CD4-positive, CD25-positive, alpha-beta regulatory T cell (primary cell): Measurements from ENCODE around the gene HCFC1. TPM values are rescaled to one million over a fixed set of nuclear protein-coding genes. Genes with fewer than 3 reads are reported as not detected.

Experiments used
- ATAC-seq, 2 donors: fragments of 150-1000 bp; cut with Tn5 transposase; one replicate each; pipeline ENCODE4 v1.10.0; 2021; ENCODE audit warnings: low read depth in 2 of 2, moderate number of reproducible peaks in 2 of 2, moderate library complexity in 1 of 2
- DNase-seq, 3 donors: peaks; one replicate each; pipeline versions ENCODE4 v3.0.0 to v3.0.0-alpha.2; 2012 to 2022; ENCODE audit warnings: mixed read lengths in 1 of 3
- H3K27ac ChIP-seq: one replicate; pipeline ENCODE4 v1.7.0; 2013; ENCODE audit warnings: mild to moderate bottlenecking, low read length; ENCODE audit not compliant: insufficient read depth, poor library complexity, severe bottlenecking
- H3K27me3 ChIP-seq: one replicate; pipeline ENCODE4 v1.7.0; 2013; ENCODE audit warnings: low read length; ENCODE audit not compliant: control insufficient read depth, insufficient read depth
- H3K36me3 ChIP-seq: one replicate; pipeline ENCODE4 v1.7.0; 2013; ENCODE audit warnings: mild to moderate bottlenecking, low read length, moderate library complexity; ENCODE audit not compliant: control insufficient read depth, insufficient read depth
- H3K4me1 ChIP-seq: 2 replicates; pipeline ENCODE4 v1.7.0; 2013; ENCODE audit warnings: mild to moderate bottlenecking, low read length; ENCODE audit not compliant: insufficient read depth, control insufficient read depth, poor library complexity, severe bottlenecking
- H3K4me3 ChIP-seq: one replicate; pipeline ENCODE4 v1.7.0; 2013; ENCODE audit warnings: low read depth, mild to moderate bottlenecking, low read length, moderate library complexity
- H3K9me3 ChIP-seq, 2 experiments: 1 replicate in 1 of 2; 2 replicates in 1 of 2; pipeline ENCODE4 v1.7.0; 2013; ENCODE audit warnings: low read length in 2 of 2, mild to moderate bottlenecking in 1 of 2, moderate library complexity in 1 of 2; ENCODE audit not compliant: control insufficient read depth in 2 of 2
- H3K27ac Mint-ChIP-seq, 3 donors: one replicate each; pipeline ENCODE4 v1.8.0; 2020 to 2022; ENCODE audit warnings: mild to moderate bottlenecking in 3 of 3, mixed read lengths in 3 of 3, moderate library complexity in 2 of 3
- H3K27me3 Mint-ChIP-seq: one replicate; pipeline ENCODE4 v1.8.0; 2022; ENCODE audit warnings: mild to moderate bottlenecking, mixed read lengths
- H3K36me3 Mint-ChIP-seq: one replicate; pipeline ENCODE4 v1.8.0; 2020; ENCODE audit warnings: mixed read lengths
- H3K4me1 Mint-ChIP-seq, 4 donors: one replicate each; pipeline ENCODE4 v1.8.0; 2020 to 2022; ENCODE audit warnings: mixed read lengths in 4 of 4, mild to moderate bottlenecking in 1 of 4
- H3K4me3 Mint-ChIP-seq, 4 donors: one replicate each; pipeline ENCODE4 v1.8.0; 2020 to 2022; ENCODE audit warnings: mild to moderate bottlenecking in 4 of 4, mixed read lengths in 4 of 4, moderate library complexity in 3 of 4
- H3K9me3 Mint-ChIP-seq, 7 donors: one replicate each; pipeline ENCODE4 v1.8.0; 2020 to 2022; ENCODE audit warnings: mixed read lengths in 7 of 7, mild to moderate bottlenecking in 3 of 7, moderate library complexity in 2 of 7
- polyA plus RNA-seq, 4 donors: library from polyadenylated mRNA; unstranded; fragments of 300-500 nt; fragmentation: Illumina TruSeq; gene quantifications; one replicate each; pipeline ENCODE4 v1.2.3, GENCODE V29; 2021
- total RNA-seq: library from RNA; stranded (reverse); gene quantifications from one replicate; pipeline ENCODE4 v1.2.3, GENCODE V29; 2022

HCFC1 gene
- total and polyA plus RNA-seq, 5 donors from 2014 or later = 3.0 to 71.6 (median 3.8) TPM

GRCh38 chrX:153965406-153965805 lies 6.2 kb downstream of the HCFC1 start:
- Histone ChIP-seq H3K36me3 (peaks cover 35% of the 10 kb centered on the region), H3K27me3 (no peaks in the 10 kb centered on the region), H3K9me3 (no peaks in the 10 kb centered on the region), H3K27ac (no peak overlapping the region), H3K4me3 (no peak overlapping the region), H3K4me1 (peaks cover 42% of the 10 kb centered on the region)
- H3K9me3 Mint-ChIP-seq = peaks cover 0 to 1% (median 0%) of the 10 kb centered on the region in 7 donors
- ATAC-seq (no peak), DNase-seq (no peak)
- peaks cover 0 to 51% (median 12%) of the 10 kb centered on the region in 4 donors for H3K4me1 Mint-ChIP-seq
- peaks cover 18% of the 10 kb centered on the region for H3K36me3 Mint-ChIP-seq
- H3K4me3 Mint-ChIP-seq = peak overlapping the region in 3 of 4 donors; percentile 15 to 65 (median 48)
- no peaks in the 10 kb centered on the region for H3K27me3 Mint-ChIP-seq
- H3K27ac Mint-ChIP-seq = peak overlapping the region in 2 of 3 donors; percentile 62 to 87

GRCh38 chrX:153964105-153964504 lies 7.5 kb downstream of the HCFC1 start:
- DNase-seq = no peak
- Mint-ChIP-seq H3K27me3 (no peaks in the 10 kb centered on the region), H3K4me3 (peak overlapping the region in 1 of 4 donors; percentile 19), H3K9me3 (peaks cover 0 to 1% (median 0%) of the 10 kb centered on the region in 7 donors), H3K4me1 (peaks cover 0 to 45% (median 12%) of the 10 kb centered on the region in 4 donors), H3K27ac (no peak overlapping the region), H3K36me3 (peaks cover 16% of the 10 kb centered on the region)
- H3K36me3 ChIP-seq = peaks cover 46% of the 10 kb centered on the region
- H3K27me3 ChIP-seq = no peaks in the 10 kb centered on the region
- no peak overlapping the region for H3K27ac ChIP-seq
- H3K4me3 ChIP-seq = no peak overlapping the region
- peaks cover 35% of the 10 kb centered on the region for H3K4me1 ChIP-seq
- no peaks in the 10 kb centered on the region for H3K9me3 ChIP-seq
- no peak for ATAC-seq

GRCh38 chrX:153963546-153963945 lies 8.1 kb downstream of the HCFC1 start:
- H3K4me1 Mint-ChIP-seq = peaks cover 0 to 41% (median 12%) of the 10 kb centered on the region in 4 donors
- H3K4me3 Mint-ChIP-seq = no peak overlapping the region
- H3K27me3 Mint-ChIP-seq = no peaks in the 10 kb centered on the region
- H3K27ac Mint-ChIP-seq = no peak overlapping the region
- Histone ChIP-seq H3K27ac (no peak overlapping the region), H3K27me3 (no peaks in the 10 kb centered on the region), H3K4me3 (no peak overlapping the region), H3K4me1 (peaks cover 30% of the 10 kb centered on the region), H3K9me3 (no peaks in the 10 kb centered on the region), H3K36me3 (peaks cover 52% of the 10 kb centered on the region)
- DNase-seq (no peak), ATAC-seq (no peak)
- H3K36me3 Mint-ChIP-seq = peaks cover 16% of the 10 kb centered on the region
- H3K9me3 Mint-ChIP-seq = peaks cover 0 to 1% (median 0%) of the 10 kb centered on the region in 7 donors

GRCh38 chrX:153961292-153961691 lies 10.3 kb downstream of the HCFC1 start:
- no peak overlapping the region for H3K4me3 ChIP-seq
- Mint-ChIP-seq H3K27ac (no peak overlapping the region), H3K36me3 (peaks cover 23% of the 10 kb centered on the region), H3K4me1 (peaks cover 0 to 19% (median 0%) of the 10 kb centered on the region in 4 donors), H3K27me3 (no peaks in the 10 kb centered on the region), H3K4me3 (no peak overlapping the region), H3K9me3 (peaks cover 0 to 3% (median 0%) of the 10 kb centered on the region in 7 donors)
- no peaks in the 10 kb centered on the region for H3K27me3 ChIP-seq
- DNase-seq (no peak), ATAC-seq (no peak)
- peaks cover 72% of the 10 kb centered on the region for H3K36me3 ChIP-seq
- no peaks in the 10 kb centered on the region for H3K9me3 ChIP-seq
- H3K27ac ChIP-seq = no peak overlapping the region
- H3K4me1 ChIP-seq = peaks cover 9% of the 10 kb centered on the region

- H3K9me3 ChIP-seq = no peaks in the 10 kb centered on the region
- no peaks in the 10 kb centered on the region for H3K27me3 ChIP-seq
- no peak overlapping the region for H3K27ac Mint-ChIP-seq
- DNase-seq (no peak), ATAC-seq (no peak)
- peaks cover 0 to 3% (median 0%) of the 10 kb centered on the region in 7 donors for H3K9me3 Mint-ChIP-seq
- H3K27me3 Mint-ChIP-seq = no peaks in the 10 kb centered on the region
- H3K4me3 Mint-ChIP-seq = no peak overlapping the region
- H3K4me1 Mint-ChIP-seq = peaks cover 0 to 14% (median 0%) of the 10 kb centered on the region in 4 donors
- peaks cover 4% of the 10 kb centered on the region for H3K4me1 ChIP-seq
- no peak overlapping the region for H3K4me3 ChIP-seq
- H3K36me3 Mint-ChIP-seq = peaks cover 26% of the 10 kb centered on the region
- H3K36me3 ChIP-seq = peaks cover 77% of the 10 kb centered on the region
- no peak overlapping the region for H3K27ac ChIP-seq
Observed at GRCh38 chrX:153960786-153961185, 10.8 kb downstream of the HCFC1 start.

GRCh38 chrX:153960077-153960476 lies 11.5 kb downstream of the HCFC1 start:
- H3K4me1 Mint-ChIP-seq = peaks cover 0 to 9% (median 0%) of the 10 kb centered on the region in 4 donors
- H3K27me3 Mint-ChIP-seq = no peaks in the 10 kb centered on the region
- no peak for ATAC-seq
- H3K36me3 Mint-ChIP-seq = peaks cover 26% of the 10 kb centered on the region
- Histone ChIP-seq H3K4me1 (no peaks in the 10 kb centered on the region), H3K9me3 (no peaks in the 10 kb centered on the region), H3K36me3 (peaks cover 80% of the 10 kb centered on the region), H3K27me3 (no peaks in the 10 kb centered on the region), H3K27ac (no peak overlapping the region), H3K4me3 (no peak overlapping the region)
- no peak for DNase-seq
- no peak overlapping the region for H3K4me3 Mint-ChIP-seq
- peaks cover 0 to 2% (median 0%) of the 10 kb centered on the region in 7 donors for H3K9me3 Mint-ChIP-seq
- H3K27ac Mint-ChIP-seq = no peak overlapping the region

GRCh38 chrX:153959649-153960048 lies 12.0 kb downstream of the HCFC1 start:
- peaks cover 80% of the 10 kb centered on the region for H3K36me3 ChIP-seq
- Mint-ChIP-seq H3K9me3 (peaks cover 0 to 2% (median 0%) of the 10 kb centered on the region in 7 donors), H3K4me3 (no peak overlapping the region), H3K27ac (no peak overlapping the region), H3K27me3 (no peaks in the 10 kb centered on the region), H3K4me1 (peaks cover 0 to 5% (median 0%) of the 10 kb centered on the region in 4 donors), H3K36me3 (peaks cover 26% of the 10 kb centered on the region)
- H3K9me3 ChIP-seq = no peaks in the 10 kb centered on the region
- no peaks in the 10 kb centered on the region for H3K27me3 ChIP-seq
- H3K4me3 ChIP-seq = no peak overlapping the region
- ATAC-seq (no peak), DNase-seq (no peak)
- no peaks in the 10 kb centered on the region for H3K4me1 ChIP-seq
- no peak overlapping the region for H3K27ac ChIP-seq

GRCh38 chrX:153958605-153959004 lies 13.0 kb downstream of the HCFC1 start:
- no peaks in the 10 kb centered on the region for H3K9me3 ChIP-seq
- H3K36me3 ChIP-seq = peaks cover 72% of the 10 kb centered on the region
- no peaks in the 10 kb centered on the region for H3K27me3 Mint-ChIP-seq
- peaks cover under 1% of the 10 kb centered on the region for H3K4me1 ChIP-seq
- no peak overlapping the region for H3K4me3 Mint-ChIP-seq
- no peak overlapping the region for H3K27ac ChIP-seq
- peaks cover 0 to 4% (median 0%) of the 10 kb centered on the region in 4 donors for H3K4me1 Mint-ChIP-seq
- H3K4me3 ChIP-seq = no peak overlapping the region
- DNase-seq (no peak), ATAC-seq (no peak)
- peaks cover 0 to 2% (median 0%) of the 10 kb centered on the region in 7 donors for H3K9me3 Mint-ChIP-seq
- peaks cover 26% of the 10 kb centered on the region for H3K36me3 Mint-ChIP-seq
- no peaks in the 10 kb centered on the region for H3K27me3 ChIP-seq
- H3K27ac Mint-ChIP-seq = peak overlapping the region in 1 of 3 donors; percentile 48
